ENCODE data around the gene ENPP6. TPM values are rescaled to one million over a fixed set of nuclear protein-coding genes. Genes with fewer than 3 reads are reported as not detected.
"Not testable (repeated sequence)": the region's sequence is repeated elsewhere in the genome, so short reads cannot be mapped to it uniquely, and the experiment has no call there.

The ENPP6 gene
- polyA plus RNA-seq, 1 experiment: not detected

- Histone ChIP-seq H3K36me3 (ENCODE audit: control insufficient read depth, insufficient read depth, low read length) (no peaks in the 10 kb centered on the region), H3K27me3 (ENCODE audit: control insufficient read depth, insufficient read depth, low read length) (no peaks in the 10 kb centered on the region), H3K4me3 (ENCODE audit: low read depth, low read length) (no peak overlapping the region)
- POLR2A ChIA-PET: no interaction called here
- no peak for TF ChIP-seq CTCF (IDR thresholded peaks at IDR 0.05; ENCODE audit: insufficient read depth, low read depth, low read length)
- DNase-seq (ENCODE audit: low read depth): no peak
- CTCF ChIA-PET: no interaction called here
Observed at GRCh38 chr4:184059099-184059498, 158.6 kb downstream of the ENPP6 start.

GRCh38 chr4:184058026-184058425 lies 159.6 kb downstream of the ENPP6 start:
- H3K36me3 ChIP-seq (ENCODE audit: control insufficient read depth, insufficient read depth, low read length): no peaks in the 10 kb centered on the region
- POLR2A ChIA-PET: no interaction called here
- no peaks in the 10 kb centered on the region for H3K27me3 ChIP-seq (ENCODE audit: control insufficient read depth, insufficient read depth, low read length)
- H3K4me3 ChIP-seq (ENCODE audit: low read depth, low read length): no peak overlapping the region
- CTCF ChIA-PET: no interaction called here
- DNase-seq (ENCODE audit: low read depth): no peak
- TF ChIP-seq CTCF (IDR thresholded peaks at IDR 0.05; ENCODE audit: insufficient read depth, low read depth, low read length): no peak

DNA sequence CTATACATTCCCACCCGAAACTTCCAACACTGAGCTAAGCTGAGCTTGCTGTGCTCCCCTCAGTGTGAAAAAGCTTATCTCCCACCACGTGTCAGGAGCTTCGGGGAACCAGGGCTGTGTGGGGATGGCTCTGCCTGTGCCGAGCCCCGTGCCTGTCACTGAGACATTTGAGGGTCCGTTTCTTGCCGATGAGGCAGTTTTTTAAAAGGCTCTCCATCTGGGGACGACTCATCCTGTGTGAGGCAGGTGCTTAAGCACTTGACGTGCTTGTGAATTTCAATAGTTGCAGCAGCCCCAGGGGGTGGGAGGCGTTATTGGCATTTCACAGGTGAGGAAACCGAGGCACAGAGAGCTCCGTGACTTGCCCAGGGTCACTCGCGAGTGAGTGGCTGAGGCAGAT lies 160.8 kb downstream of the ENPP6 start:
- DNase-seq (ENCODE audit: low read depth): no peak
- H3K4me3 ChIP-seq (ENCODE audit: low read depth, low read length): no peak overlapping the region
- no peaks in the 10 kb centered on the region for H3K27me3 ChIP-seq (ENCODE audit: control insufficient read depth, insufficient read depth, low read length)
- TF ChIP-seq CTCF (IDR thresholded peaks at IDR 0.05; ENCODE audit: insufficient read depth, low read depth, low read length): no peak
- CTCF ChIA-PET: no interaction called here
- H3K36me3 ChIP-seq (ENCODE audit: control insufficient read depth, insufficient read depth, low read length): no peaks in the 10 kb centered on the region
- POLR2A ChIA-PET: no interaction called here

- Histone ChIP-seq H3K36me3 (ENCODE audit: control insufficient read depth, insufficient read depth, low read length) (no peaks in the 10 kb centered on the region), H3K27me3 (ENCODE audit: control insufficient read depth, insufficient read depth, low read length) (no peaks in the 10 kb centered on the region), H3K4me3 (ENCODE audit: low read depth, low read length) (no peak overlapping the region)
- CTCF ChIA-PET: no interaction called here
- DNase-seq (ENCODE audit: low read depth): no peak
- no peak for TF ChIP-seq CTCF (IDR thresholded peaks at IDR 0.05; ENCODE audit: insufficient read depth, low read depth, low read length)
- POLR2A ChIA-PET: no interaction called here
Observed at GRCh38 chr4:184053434-184053833, 164.2 kb downstream of the ENPP6 start.

DNA sequence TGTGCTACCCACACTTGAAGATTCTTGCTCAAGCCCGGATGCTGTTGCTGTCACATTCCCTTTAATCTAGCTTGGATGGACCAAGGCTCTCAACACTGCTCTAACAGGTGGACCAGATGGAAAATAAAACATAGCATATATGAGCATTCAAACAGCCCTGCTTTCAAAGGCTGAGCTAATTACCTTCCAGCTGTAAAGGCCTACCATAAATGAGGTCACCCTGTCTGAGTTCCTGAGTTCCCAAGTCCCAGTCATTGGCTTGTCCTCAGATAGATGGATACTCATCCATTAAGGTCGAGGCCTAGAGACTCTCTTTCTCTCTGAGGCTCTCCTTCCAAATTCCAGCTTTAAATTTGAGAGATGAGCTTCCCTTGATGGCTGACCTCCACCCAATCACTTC lies 165.1 kb downstream of the ENPP6 start:
- no peak overlapping the region for H3K4me3 ChIP-seq (ENCODE audit: low read depth, low read length)
- no peaks in the 10 kb centered on the region for H3K36me3 ChIP-seq (ENCODE audit: control insufficient read depth, insufficient read depth, low read length)
- no peaks in the 10 kb centered on the region for H3K27me3 ChIP-seq (ENCODE audit: control insufficient read depth, insufficient read depth, low read length)
- no peak for TF ChIP-seq CTCF (IDR thresholded peaks at IDR 0.05; ENCODE audit: insufficient read depth, low read depth, low read length)
- CTCF ChIA-PET: no interaction called here
- no peak for DNase-seq (ENCODE audit: low read depth)
- POLR2A ChIA-PET: no interaction called here

DNA sequence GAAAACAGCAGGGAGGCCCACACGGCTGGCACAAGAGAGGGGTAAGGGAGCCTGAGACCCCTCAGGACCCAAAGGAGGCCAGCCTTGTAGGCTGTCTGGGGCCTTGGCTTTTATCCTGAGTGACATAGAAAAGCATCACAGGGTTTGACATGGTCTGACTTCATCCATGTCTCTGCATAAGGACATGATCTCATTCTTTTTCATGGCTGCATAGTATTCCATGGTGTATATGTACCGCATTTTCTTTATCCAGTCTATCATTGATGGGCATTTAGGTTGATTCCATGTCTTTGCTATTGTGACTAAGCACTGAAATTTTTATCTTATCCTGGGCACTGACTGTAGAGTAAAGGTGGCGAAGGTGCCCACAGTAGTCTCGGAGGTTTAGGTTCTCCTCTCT lies 166.4 kb downstream of the ENPP6 start:
- H3K4me3 ChIP-seq (ENCODE audit: low read depth, low read length); DNase-seq (ENCODE audit: low read depth); CTCF ChIA-PET; H3K36me3 ChIP-seq (ENCODE audit: control insufficient read depth, insufficient read depth, low read length); H3K27me3 ChIP-seq (ENCODE audit: control insufficient read depth, insufficient read depth, low read length); POLR2A ChIA-PET: not testable (repeated sequence)
